Measurements from ENCODE around the gene HOXA4.

Gene HOXA4

DNA sequence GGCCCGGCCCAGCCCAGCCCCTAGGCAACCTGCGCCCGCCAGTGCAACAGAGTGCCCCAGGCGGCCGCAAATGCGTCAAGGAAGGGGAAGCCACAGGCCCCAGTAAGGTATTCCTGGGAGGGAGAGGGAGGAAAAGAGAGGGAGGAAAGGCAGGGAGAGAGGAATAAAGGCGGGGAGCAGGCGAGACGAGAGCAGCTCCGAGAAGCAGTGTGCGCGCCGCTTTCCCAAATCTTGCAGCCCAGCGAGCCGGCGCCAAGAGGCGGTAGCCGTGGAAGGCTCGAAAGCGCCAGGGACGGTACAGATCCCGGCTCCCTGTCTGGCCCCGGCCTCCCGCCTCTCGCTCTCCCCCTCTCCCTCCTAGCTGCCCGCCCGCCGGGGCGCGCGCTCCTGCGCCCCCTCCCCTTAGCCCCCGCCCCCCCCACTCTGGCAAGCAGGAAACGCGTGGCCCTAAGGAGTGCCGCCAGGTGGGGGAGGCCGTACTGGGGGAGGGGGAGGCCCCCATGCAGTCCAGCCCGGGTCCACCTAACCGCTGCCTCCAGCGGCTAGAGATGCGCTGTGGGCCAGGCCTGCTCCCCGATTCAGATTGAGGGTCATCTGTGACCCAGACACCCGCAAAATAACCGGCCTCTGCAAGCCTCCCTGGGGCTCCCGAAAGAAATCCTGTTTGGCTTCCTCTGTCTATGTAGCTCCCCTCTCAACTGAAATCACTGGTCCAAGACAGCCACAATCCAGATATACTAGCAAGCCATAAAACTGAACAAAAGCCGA lies 39.3 kb upstream of the HOXA4 start:
- DNase-seq (ENCODE audit: low read depth in 2 of 3, low spot score in 2 of 3), result no peak

DNA sequence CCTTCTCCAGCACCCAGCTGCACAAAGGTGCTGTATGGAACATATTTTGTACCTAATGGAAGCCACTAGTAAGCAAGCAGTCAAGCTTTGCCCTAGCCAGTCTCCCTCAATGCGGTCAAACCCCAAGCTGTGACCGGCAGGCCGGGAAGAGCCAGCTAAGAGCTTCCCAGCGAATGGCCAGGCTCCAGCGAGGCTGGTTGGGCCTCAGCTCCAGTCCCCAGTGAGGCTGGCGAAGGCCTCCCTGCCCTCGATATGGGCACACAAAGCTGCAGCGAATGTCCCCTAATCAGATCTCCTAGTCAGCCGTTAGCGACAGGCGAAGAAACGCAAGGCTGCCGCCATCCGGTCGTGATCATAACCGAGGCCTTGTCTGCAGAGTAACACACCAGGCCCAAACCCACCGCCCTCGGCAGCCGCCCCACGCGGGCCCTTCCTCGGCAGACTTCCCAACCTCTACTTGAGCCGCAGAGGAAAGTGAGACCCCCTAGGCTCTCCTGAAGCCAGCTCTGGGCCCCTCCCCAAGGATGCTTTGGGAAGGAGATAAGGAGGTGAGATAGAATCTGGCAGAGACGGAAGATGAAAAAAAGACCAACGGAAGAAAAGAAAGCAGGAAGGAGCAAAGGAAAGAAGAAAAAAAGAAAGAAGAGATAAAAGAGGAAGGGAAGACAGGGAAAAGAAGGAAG lies 37.8 kb upstream of the HOXA4 start:
- no peak for DNase-seq (ENCODE audit: low read depth in 2 of 3, low spot score in 2 of 3)

DNA sequence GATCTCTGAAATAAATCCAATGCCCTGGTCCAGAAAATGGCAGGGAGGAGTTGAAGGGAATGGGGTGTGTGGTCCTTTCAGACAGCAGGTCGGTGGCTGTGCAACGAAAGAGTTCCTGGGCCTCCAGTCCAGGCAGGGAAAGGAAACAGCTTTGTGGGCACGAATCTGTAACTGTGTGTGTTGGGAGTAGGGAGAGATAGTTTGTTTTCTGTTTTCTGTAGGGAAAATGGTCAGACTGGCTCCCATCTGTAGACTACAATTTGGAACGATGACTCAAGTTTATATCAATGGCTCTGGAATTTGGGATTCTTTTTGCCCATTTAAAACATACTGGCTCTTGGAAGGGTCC lies 37.3 kb upstream of the HOXA4 start:
- no peak for DNase-seq (ENCODE audit: low read depth in 2 of 3, low spot score in 2 of 3)

DNA sequence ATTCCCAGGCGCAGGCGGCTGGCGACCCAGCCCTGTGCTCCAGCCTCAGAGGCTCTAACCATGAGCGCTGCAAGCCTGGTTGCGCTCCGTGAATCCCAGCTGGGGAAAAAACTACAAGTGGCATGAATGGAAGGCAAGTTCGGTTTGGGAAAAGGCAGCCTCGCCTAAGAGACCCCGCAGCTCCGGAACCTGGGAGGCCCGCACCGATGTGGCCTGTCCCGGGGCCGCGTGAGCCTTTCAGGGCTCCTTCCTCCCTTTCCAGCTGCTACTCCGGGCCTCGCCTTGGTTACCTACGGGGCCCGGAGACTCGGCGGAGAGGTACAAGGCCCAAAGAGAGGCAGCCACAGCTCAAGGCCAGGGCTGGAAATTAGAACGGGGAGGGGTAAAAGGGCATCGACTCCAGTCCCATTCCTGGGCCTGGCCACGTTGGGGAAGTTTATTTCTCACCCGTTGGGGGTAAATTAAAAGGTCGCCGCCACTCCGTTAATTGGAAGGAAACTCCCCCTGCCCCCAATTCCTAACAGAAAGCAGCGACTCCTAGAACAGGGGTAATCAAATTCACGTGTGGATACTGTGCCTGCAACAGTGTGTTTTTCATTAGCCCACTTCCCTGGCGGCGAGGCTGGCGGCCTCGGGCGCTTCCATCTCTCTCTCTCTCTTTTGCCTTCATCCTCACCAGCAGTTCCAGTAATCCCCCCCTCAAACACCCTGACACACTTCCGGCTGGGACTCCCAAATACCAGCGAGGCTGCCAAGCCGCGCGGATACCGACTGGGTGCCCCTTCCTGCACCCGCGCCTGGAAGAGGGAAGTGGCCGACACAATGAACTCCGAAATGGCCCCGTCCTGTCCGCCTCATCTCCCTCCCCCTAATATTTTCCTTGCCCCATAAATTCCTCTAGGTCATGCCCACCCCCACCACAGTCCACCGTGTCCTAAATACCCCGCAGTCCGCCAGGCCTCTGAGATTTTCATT lies 36.3 kb upstream of the HOXA4 start:
- no peak for DNase-seq (ENCODE audit: low read depth in 2 of 3, low spot score in 2 of 3)

DNA sequence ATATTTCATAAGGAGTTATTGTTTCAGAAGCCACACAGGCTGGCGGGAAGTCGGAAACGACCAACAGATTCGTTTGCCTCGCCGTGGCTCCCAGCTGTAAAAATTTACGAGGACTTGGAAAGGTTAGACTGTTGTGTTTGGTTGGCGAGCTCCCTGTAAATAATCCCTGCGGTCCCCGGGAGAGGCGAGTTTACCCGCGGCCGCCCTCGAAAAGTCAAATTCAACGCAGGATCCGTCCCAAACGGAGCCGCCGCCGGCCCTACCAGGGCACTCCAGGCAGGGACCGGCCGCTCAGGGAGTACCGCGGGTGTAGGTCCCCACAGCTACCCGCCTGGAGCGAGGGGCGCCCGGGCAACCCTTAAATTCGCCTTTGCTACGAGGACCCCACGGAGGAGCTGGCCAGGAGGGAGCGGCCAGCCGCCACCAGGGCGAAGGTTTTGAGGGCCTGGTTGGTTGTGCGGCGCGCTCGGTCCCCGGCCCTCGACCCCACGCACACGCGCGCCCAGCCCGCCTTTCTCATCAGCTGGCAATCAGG lies 35.5 kb upstream of the HOXA4 start:
- no peak for DNase-seq (ENCODE audit: low read depth in 2 of 3, low spot score in 2 of 3)

DNA sequence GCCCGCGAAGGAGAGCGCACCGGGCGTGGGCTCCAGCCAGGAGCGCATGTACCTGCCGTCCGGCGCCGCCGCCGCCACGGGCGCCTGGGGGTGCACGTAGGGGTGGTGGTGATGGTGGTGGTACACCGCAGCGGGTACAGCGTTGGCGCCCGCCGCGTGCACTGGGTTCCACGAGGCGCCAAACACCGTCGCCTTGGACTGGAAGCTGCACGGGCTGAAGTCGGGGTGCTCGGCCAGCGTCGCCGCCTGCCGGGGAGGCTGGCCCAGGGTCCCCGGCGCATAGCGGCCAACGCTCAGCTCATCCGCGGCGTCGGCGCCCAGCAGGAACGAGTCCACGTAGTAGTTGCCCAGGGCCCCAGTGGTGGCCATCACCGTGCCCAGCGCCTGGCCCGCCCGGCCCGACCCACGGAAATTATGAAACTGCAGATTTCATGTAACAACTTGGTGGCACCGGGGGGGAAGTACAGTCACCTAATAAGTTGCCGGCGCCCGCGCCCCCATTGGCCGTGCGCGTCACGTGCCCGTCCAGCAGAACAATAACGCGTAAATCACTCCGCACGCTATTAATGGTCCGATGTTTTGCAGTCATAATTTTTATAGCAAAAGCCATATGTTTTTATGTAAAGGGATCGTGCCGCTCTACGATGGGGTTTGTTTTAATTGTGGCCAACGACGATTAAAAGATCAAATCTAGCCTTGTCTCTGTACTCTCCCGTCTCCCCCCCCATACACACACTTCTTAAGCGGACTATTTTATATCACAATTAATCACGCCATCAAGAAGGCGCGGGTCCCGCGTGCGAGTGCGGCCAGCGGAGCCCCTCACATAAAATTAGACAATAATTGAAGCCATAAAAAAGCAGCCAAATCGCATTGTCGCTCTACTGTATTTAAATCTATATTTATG lies 34.8 kb upstream of the HOXA4 start, which contains the start of gene HOXA9:
Gene HOXA9, minus strand, starts transcription at position 449 of the 907 bp plus-strand sequence. Its CDS starts 80 bp downstream, at position 369.
- DNase-seq (ENCODE audit: low read depth in 2 of 3, low spot score in 2 of 3), result no peak

DNA sequence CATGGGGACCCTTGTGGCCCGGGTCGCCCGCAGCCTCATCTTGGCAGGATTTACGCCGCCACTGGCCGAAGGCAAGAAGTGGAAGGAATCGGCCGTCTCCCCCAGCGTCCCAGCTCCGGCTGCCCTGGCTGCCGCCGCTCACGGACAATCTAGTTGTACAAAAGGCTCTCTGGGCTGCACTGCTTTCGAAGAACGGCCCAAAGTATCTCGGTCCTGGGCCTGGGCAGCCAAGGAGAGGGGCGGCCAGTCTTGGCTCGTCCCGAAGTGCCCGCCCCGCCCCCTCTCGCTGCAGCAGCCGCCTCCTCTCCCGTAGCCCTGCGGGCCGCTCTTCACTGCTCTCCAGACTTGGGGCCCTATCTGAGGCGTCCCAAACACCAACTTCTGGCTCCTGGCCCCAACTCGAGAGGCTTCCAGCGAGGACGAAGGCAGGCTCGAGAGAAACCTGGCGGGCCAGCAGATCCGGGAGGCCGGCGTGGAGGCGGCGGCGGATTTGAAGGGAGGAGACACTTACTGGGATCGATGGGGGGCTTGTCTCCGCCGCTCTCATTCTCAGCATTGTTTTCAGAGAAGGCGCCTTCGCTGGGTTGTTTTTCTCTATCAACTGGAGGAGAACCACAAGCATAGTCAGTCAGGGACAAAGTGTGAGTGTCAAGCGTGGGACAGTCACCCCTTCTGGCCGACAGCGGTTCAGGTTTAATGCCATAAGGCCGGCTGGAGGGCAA lies 34.0 kb upstream of the HOXA4 start:
- DNase-seq (ENCODE audit: low read depth in 2 of 3, low spot score in 2 of 3), result no peak

DNA sequence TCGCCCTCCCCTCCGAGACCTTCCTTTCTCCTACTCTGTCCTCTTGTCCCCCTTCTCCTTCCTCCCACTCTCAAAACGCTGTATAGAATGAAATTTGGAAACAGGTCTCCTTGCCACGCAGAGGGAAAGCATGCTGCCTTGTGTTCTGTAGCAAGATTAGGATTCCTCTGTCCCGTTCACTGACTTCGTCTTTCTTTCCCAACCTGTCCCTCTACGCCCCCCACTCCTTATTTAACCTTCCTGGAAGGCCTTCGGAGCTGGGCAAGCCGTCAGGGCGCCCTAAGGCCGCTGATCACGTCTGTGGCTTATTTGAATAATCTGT lies 33.4 kb upstream of the HOXA4 start:
- no peak for DNase-seq (ENCODE audit: low read depth in 2 of 3, low spot score in 2 of 3)

DNA sequence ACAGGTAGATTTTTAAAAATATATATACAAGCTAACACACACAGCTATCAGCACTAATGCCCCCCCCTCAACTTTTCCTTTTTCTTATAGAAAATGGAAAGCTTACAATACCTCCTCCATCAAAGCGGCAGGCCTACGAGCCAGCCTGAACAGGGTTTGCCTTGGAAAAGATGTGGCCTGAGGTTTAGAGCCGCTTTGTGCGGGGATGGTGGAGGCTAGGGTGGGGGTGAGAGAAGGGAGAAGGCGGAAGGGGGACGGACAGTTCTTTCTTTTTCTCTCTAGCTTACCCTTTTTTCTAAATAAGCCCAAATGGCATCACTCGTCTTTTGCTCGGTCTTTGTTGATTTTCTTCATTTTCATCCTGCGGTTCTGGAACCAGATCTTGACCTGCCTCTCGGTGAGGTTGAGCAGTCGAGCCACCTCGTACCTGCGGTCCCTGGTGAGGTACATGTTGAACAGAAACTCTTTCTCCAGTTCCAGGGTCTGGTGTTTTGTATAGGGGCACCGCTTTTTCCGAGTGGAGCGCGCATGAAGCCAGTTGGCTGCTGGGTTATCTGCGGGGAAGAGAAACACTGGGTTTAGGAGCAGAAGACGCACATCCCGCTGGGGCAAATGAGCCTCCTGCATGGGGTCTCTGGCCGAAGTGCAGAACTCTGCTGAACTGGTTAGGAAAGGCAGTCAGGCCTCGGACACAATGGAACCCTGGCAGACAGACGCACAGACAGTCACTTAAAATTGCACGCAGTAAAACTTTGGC lies 32.9 kb upstream of the HOXA4 start:
- no peak for DNase-seq (ENCODE audit: low read depth in 2 of 3, low spot score in 2 of 3)

DNA sequence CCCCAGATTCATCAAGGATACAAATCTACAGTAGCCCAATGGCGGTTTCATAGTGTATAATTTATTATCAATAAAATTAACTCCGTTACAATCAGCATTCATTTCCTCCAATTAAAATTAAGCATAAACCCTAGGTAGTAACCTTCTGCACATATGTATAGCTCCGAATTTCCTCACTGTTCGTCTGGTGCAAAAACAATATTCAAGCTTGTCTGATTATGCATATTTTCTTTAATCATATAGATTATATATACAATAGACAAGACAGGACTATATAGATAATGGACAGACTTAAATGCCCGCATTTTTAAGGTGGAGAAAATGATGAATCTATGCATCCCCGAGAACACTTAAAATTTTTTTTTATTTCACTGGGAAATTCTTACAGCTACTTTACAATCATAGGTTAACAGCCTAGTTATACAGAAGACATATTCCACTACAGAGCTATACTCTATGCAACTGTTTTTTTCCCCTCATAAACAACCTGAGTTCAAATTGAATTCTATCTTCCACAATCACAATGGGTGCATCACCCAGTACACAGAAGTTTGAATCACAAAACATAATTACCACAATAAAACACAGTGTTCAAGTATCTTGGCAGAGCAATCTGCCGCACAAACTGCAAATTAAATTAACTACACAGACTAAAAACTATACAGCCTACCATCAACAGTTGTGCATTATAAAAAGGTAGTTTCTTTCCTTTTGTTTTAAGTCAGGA lies 32.2 kb upstream of the HOXA4 start:
- DNase-seq (ENCODE audit: low read depth in 2 of 3, low spot score in 2 of 3), result no peak

DNA sequence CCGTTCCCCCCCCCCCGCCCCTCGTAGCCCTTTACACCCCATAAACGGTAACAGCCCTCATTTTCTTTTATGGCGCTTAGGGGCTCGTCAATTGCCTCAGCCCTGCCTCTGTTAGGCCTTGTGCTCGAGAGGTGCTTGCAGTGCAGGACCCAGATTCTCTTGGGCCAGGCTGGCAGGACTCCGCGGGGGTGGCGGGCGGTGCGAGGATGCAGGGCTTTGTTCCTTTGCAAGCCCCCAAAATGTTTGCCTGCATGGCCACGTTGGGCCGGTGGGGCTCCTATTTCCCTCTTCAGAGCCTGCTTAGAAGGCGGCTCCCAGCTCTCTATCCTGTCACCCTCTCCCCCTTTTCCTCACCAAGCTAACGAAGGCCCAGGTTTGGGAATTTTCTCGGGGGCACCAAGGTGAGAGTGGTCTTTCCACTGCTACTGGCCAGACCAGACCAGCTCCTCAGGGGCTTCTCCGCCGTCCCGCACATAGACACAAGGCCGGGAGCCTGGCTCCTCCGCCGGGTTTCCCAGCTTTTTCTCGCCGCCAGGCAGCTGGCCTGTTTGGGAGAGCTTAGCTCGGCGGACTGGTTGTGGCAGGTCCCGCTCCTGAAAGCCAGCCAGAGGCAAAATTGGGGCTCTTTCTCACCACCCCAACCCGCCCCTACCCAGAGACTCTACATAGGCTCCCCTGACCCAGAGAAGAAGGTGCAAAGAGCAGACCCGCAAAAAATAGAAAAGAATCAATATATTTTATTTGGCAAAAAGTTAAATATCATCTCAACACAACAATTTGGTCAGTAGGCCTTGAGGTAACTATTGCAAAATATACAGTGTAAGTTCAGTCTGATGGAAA lies 31.4 kb upstream of the HOXA4 start:
- DNase-seq (ENCODE audit: low read depth in 2 of 3, low spot score in 2 of 3), result no peak

DNA sequence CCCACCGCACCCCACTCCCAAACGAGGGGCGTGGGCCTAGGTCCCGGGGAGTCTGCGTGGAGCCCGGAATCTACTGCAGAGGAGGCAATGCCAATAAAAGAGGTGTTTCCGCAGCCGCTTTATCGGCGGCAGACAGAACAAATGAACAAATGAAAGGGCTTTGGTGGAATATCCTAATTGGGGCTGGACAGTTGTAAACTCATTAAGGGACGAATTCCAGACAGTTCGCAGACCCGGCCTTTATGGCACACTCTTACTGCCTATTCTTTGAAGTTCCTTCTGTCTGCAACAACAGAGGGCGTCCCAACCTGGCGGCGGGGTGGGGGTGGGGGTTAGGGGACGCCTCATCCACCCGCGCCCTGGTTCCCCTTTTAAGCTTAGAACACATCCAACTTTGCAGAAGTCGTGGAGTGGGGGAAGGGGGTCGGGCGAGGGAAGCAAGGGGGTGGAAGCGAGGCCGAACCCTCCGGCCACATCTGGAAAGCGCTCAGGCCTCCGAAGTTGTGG lies 30.7 kb upstream of the HOXA4 start:
- no peak for DNase-seq (ENCODE audit: low read depth in 2 of 3, low spot score in 2 of 3)

DNA sequence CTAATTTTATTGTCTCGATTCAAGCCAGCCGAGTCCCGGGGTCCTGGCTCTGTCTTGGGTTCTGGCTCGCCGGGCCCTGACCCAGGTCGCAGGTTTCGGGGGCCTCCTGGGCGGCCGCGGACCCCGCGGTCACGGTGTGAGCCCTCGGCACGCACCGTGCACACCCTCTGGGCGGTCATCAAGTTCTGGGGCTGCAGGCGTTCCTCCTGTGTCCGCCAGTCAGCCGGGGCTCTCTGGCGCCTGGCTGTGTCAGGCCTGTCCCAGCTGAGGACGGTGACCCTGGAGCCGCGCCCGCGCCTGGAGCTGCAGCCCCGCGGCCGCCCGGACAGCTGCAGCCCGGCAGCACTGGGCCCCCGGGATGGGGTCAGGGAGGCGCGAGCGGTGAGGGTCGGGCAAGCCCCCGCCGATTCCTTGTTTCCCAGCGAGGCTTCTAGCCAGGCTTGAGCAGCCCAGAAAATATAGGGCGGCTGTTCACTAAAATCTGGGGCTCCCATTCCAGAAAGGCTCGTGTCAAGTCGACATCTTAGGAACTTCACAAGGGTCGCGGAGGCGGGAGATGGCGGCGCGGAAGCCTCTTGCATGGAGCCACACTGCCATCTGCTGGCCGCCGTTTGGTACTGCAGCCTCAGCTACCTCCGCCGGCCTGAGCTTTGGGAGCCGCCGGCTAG lies 30.1 kb upstream of the HOXA4 start:
- peak; percentile 54 to 89 (median 85) for DNase-seq (ENCODE audit: low read depth in 2 of 3, low spot score in 2 of 3)

DNA sequence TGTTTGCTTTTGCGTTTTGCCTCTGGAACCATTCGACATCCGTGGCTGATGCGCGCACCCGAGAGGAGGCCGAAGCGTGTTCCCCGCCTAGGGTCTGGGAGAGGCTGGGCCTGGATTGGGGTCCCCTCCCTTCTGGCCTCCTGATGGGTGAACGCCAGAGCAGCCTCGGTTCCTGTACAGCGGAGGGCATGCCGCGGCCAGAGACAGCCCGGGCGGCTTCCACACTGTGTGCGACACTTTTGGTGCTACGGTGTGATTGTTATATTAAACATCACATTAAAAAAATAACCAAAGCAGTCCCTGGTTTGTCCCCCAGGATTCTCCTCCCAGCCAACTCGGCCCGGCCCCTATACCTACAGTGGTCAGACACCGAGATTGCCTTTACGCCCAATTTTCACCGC lies 29.6 kb upstream of the HOXA4 start:
- DNase-seq (ENCODE audit: low read depth in 2 of 3, low spot score in 2 of 3), result no peak

DNA sequence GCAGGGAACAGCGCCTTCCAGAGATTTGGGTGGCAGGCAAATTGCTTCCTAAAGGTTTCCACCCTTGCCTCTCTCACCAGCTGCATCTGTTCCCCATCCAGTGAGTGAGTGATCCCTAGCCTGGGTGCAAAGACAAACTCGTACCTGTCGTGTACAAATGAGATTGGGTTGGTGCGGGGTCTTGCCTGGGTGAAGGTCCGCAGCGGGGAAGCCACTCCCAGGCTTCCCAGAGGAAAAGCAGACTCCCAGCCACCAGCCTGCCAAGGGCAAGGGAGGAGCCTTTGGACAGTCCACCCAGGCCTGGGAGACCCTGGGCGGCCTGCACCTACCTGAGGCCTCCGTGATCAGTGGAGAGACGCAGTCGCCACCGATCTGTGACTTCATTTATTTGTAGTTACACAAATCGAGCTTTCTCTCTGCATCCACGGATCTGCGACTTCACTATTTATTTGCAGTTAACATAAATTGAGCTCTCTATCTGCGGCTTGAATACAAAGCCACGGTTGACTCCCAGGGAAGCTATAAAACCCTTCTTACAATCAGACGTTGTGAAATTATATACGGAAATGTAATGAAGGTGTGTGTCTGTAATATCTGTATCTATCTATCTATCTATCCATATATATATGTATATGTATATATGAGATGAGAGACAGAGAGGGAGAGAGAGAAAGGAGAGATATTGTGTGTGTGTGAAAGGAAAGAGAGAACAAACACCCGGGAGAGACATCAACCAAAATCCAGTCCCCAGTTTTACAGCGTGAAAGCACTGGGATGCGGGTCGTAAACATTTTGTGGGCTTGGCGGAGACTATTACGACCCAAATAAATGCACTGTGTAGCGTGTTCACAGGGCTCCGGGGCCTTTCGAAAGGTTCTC lies 28.9 kb upstream of the HOXA4 start:
- DNase-seq (ENCODE audit: low read depth in 2 of 3, low spot score in 2 of 3), result no peak
